ENCODE results near the gene C3orf22. TPM values are rescaled to one million over a fixed set of nuclear protein-coding genes. Genes with fewer than 3 reads are reported as not detected.

Gene C3orf22
- total RNA-seq, 2 experiments from 2014 or later = not detected

DNA sequence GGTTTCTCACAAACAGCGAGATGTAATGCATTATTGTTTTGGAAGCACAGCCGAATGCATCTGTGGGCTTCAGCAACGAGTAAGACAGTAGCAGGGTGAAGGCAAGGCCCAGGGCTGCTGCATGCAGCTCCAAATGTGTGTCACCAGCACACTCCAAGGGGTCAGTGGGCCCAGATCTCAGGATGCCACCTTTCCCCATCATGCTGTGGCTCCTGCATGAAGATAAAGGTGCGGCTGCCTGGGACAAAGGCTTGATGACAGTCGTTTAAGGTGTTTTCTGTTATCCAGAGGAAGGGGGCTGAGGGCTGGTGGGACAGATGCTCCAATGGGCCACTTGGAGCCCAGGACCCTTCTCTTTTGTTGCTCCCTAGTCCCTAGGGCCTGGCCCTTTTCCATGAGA lies 13.2 kb downstream of the C3orf22 start:
- no peak for DNase-seq (ENCODE audit: low spot score)
- Histone ChIP-seq H3K4me2 (ENCODE audit: low read length) (no peak overlapping the region), H3K4me1 (ENCODE audit: insufficient read depth, low read length, poor library complexity, severe bottlenecking) (no peaks in the 10 kb centered on the region), H3K27ac (ENCODE audit: low read depth, low read length, poor library complexity, severe bottlenecking) (no peak overlapping the region), H3K9me3 (ENCODE audit: low read length) (no peaks in the 10 kb centered on the region), H3K36me3 (ENCODE audit: insufficient read depth, low read length) (no peaks in the 10 kb centered on the region), H2AFZ (ENCODE audit: low read length) (no peak overlapping the region), H4K20me1 (ENCODE audit: insufficient read depth, low read length) (no peaks in the 10 kb centered on the region), H3K79me2 (ENCODE audit: insufficient read depth, low read depth, low read length) (no peaks in the 10 kb centered on the region), H3K4me3 (ENCODE audit: low read depth, low read length, poor library complexity, severe bottlenecking) (no peak overlapping the region), H3K9me2 (ENCODE audit: insufficient read depth, low read length) (no peaks in the 10 kb centered on the region)
- TF ChIP-seq EZH2phosphoT487 (IDR thresholded peaks at IDR 0.05; ENCODE audit: borderline replicate concordance, low read depth, low read length) = no peak
- TF ChIP-seq, protein P1, sequence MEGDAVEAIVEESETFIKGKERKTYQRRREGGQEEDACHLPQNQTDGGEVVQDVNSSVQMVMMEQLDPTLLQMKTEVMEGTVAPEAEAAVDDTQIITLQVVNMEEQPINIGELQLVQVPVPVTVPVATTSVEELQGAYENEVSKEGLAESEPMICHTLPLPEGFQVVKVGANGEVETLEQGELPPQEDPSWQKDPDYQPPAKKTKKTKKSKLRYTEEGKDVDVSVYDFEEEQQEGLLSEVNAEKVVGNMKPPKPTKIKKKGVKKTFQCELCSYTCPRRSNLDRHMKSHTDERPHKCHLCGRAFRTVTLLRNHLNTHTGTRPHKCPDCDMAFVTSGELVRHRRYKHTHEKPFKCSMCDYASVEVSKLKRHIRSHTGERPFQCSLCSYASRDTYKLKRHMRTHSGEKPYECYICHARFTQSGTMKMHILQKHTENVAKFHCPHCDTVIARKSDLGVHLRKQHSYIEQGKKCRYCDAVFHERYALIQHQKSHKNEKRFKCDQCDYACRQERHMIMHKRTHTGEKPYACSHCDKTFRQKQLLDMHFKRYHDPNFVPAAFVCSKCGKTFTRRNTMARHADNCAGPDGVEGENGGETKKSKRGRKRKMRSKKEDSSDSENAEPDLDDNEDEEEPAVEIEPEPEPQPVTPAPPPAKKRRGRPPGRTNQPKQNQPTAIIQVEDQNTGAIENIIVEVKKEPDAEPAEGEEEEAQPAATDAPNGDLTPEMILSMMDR (conservative IDR thresholded peaks at IDR 0.05; ENCODE audit: low read length) = no peak
- intact Hi-C loops (cut with micrococcal nuclease; ENCODE audit: unreplicated experiment) = no loop called here
- POLR2A ChIA-PET = no interaction called here
- no TSS peak for BruUV-seq (replicated peaks)
- CTCF ChIA-PET (ENCODE audit: unreplicated experiment) = no interaction called here

- no peaks in the 10 kb centered on the region for H3K9me3 ChIP-seq (ENCODE audit: low read length)
- H3K4me1 ChIP-seq (ENCODE audit: insufficient read depth, low read length, poor library complexity, severe bottlenecking) = no peaks in the 10 kb centered on the region
- H3K4me3 ChIP-seq (ENCODE audit: low read depth, low read length, poor library complexity, severe bottlenecking) = no peak overlapping the region
- no peaks in the 10 kb centered on the region for H3K9me2 ChIP-seq (ENCODE audit: insufficient read depth, low read length)
- intact Hi-C loops (cut with micrococcal nuclease; ENCODE audit: unreplicated experiment) = no loop called here
- no peak overlapping the region for H3K27ac ChIP-seq (ENCODE audit: low read depth, low read length, poor library complexity, severe bottlenecking)
- H2AFZ ChIP-seq (ENCODE audit: low read length) = no peak overlapping the region
- no peak for DNase-seq (ENCODE audit: low spot score)
- TF ChIP-seq EZH2phosphoT487 (IDR thresholded peaks at IDR 0.05; ENCODE audit: borderline replicate concordance, low read depth, low read length) = no peak
- TF ChIP-seq, protein P1 (conservative IDR thresholded peaks at IDR 0.05; ENCODE audit: low read length) = no peak
- BruUV-seq (replicated peaks) = no TSS peak
- POLR2A ChIA-PET = no interaction called here
- no peaks in the 10 kb centered on the region for H3K79me2 ChIP-seq (ENCODE audit: insufficient read depth, low read depth, low read length)
- no peaks in the 10 kb centered on the region for H3K36me3 ChIP-seq (ENCODE audit: insufficient read depth, low read length)
- no peak overlapping the region for H3K4me2 ChIP-seq (ENCODE audit: low read length)
- CTCF ChIA-PET (ENCODE audit: unreplicated experiment) = no interaction called here
- no peaks in the 10 kb centered on the region for H4K20me1 ChIP-seq (ENCODE audit: insufficient read depth, low read length)
These were observed 14.0 kb downstream of the C3orf22 start for GRCh38 chr3:126544596-126545281.

GRCh38 chr3:126543457-126544061 lies 15.2 kb downstream of the C3orf22 start:
- Histone ChIP-seq H2AFZ (ENCODE audit: low read length) (no peak overlapping the region), H3K4me2 (ENCODE audit: low read length) (no peak overlapping the region), H3K36me3 (ENCODE audit: insufficient read depth, low read length) (no peaks in the 10 kb centered on the region), H3K9me2 (ENCODE audit: insufficient read depth, low read length) (no peaks in the 10 kb centered on the region), H3K4me1 (ENCODE audit: insufficient read depth, low read length, poor library complexity, severe bottlenecking) (no peaks in the 10 kb centered on the region), H3K9me3 (ENCODE audit: low read length) (no peaks in the 10 kb centered on the region), H3K4me3 (ENCODE audit: low read depth, low read length, poor library complexity, severe bottlenecking) (no peak overlapping the region), H3K27ac (ENCODE audit: low read depth, low read length, poor library complexity, severe bottlenecking) (no peak overlapping the region), H3K79me2 (ENCODE audit: insufficient read depth, low read depth, low read length) (no peaks in the 10 kb centered on the region), H4K20me1 (ENCODE audit: insufficient read depth, low read length) (no peaks in the 10 kb centered on the region)
- POLR2A ChIA-PET = interaction anchor here (0.9 kb wide), 1 partner anchor 366 kb away, joined by 4 read pairs; no protein-coding TSS in a partner anchor
- no peak for DNase-seq (ENCODE audit: low spot score)
- intact Hi-C loops (cut with micrococcal nuclease; ENCODE audit: unreplicated experiment) = no loop called here
- TF ChIP-seq, protein P1 (conservative IDR thresholded peaks at IDR 0.05; ENCODE audit: low read length) = no peak
- no peak for TF ChIP-seq EZH2phosphoT487 (IDR thresholded peaks at IDR 0.05; ENCODE audit: borderline replicate concordance, low read depth, low read length)
- CTCF ChIA-PET (ENCODE audit: unreplicated experiment) = no interaction called here
- no TSS peak for BruUV-seq (replicated peaks)
